Small intestine (tissue), 7 donors: ENCODE measurements around the gene HECTD4. TPM values are rescaled to one million over a fixed set of nuclear protein-coding genes. Genes with fewer than 3 reads are reported as not detected.

Source experiments
- DNase-seq, 2 donors: peaks; one replicate each; pipeline versions ENCODE4 v3.0.0 to v3.0.0-alpha.2; 2013
- FAIRE-seq: peaks from 2 replicates; lab custom pipeline; 2012; peaks lifted over from hg19 to GRCh38; lab: Jason Lieb, UNC
- H3K27ac ChIP-seq, 3 donors: one replicate each; pipeline ENCODE4 v1.5.1; 2013; ENCODE audit warnings: low read length in 2 of 3, mild to moderate bottlenecking in 2 of 3, control low read depth in 1 of 3, inconsistent platforms in 1 of 3, low read depth in 1 of 3, moderate library complexity in 1 of 3
- H3K27me3 ChIP-seq, 3 donors: one replicate each; pipeline ENCODE4 v1.6.1; 2013; ENCODE audit warnings: low read length in 3 of 3, inconsistent platforms in 1 of 3; ENCODE audit not compliant: control insufficient read depth in 3 of 3, insufficient read depth in 3 of 3
- H3K36me3 ChIP-seq, 3 donors: one replicate each; pipeline ENCODE4 v1.6.1; 2013; ENCODE audit warnings: low read length in 3 of 3, inconsistent platforms in 1 of 3, low read depth in 1 of 3, mild to moderate bottlenecking in 1 of 3, moderate library complexity in 1 of 3; ENCODE audit not compliant: control insufficient read depth in 3 of 3, insufficient read depth in 2 of 3
- H3K4me1 ChIP-seq, 3 donors: one replicate each; pipeline ENCODE4 v1.6.1; 2013; ENCODE audit warnings: low read length in 2 of 3, inconsistent platforms in 1 of 3, low read depth in 1 of 3, mild to moderate bottlenecking in 1 of 3, moderate library complexity in 1 of 3; ENCODE audit not compliant: control insufficient read depth in 3 of 3, insufficient read depth in 2 of 3
- H3K4me3 ChIP-seq, 3 donors: one replicate each; pipeline ENCODE4 v1.5.1; 2013; ENCODE audit warnings: low read length in 3 of 3, control low read depth in 1 of 3, inconsistent platforms in 1 of 3, low read depth in 1 of 3, mild to moderate bottlenecking in 1 of 3, moderate library complexity in 1 of 3
- H3K9me3 ChIP-seq, 2 donors: one replicate each; pipeline ENCODE4 v1.6.1; 2013; ENCODE audit warnings: low read depth in 1 of 2, low read length in 1 of 2; ENCODE audit not compliant: control insufficient read depth in 2 of 2, insufficient read depth in 1 of 2
- WGBS, 3 donors: extraction: QIAGEN DNeasy Blood & Tissue Kit; methylation state at CpG; one replicate each; pipeline ENCODE4 v1.1.7; 2013; 5-methylcytosine and 5-hydroxymethylcytosine counted together
- polyA plus RNA-seq, 4 donors: library from polyadenylated mRNA; stranded (reverse) in 3 of 4; unstranded in 1 of 4; fragments of 200-250 nt in 3 of 4; fragments of 120-200 nt in 1 of 4; gene quantifications; one replicate each; pipeline versions ENCODE4 v1.2.1 to v1.2.3, GENCODE V29; 2013
- donor health status: healthy with polysubstance abuse.
- donor health status: control.
- donor health status: control.
- donor health status: Bipolar disorder and iron deficiency.
- donor health status: healthy.

The HECTD4 gene
- polyA plus RNA-seq, 4 donors = 6.1 to 33.4 (median 11.4) TPM

- no peak overlapping the region for H3K4me3 ChIP-seq
- no peaks in the 10 kb centered on the region for H3K27me3 ChIP-seq
- 73 to 90% (median 82%) methylated on average over 9 of the region's 9 CpGs for WGBS, 3 donors
- no peak overlapping the region for H3K27ac ChIP-seq
- H3K36me3 ChIP-seq = peaks cover 3 to 68% (median 7%) of the 10 kb centered on the region in 3 donors
- no peaks in the 10 kb centered on the region for H3K4me1 ChIP-seq
- DNase-seq = no peak
- FAIRE-seq = no peak
- H3K9me3 ChIP-seq = no peaks in the 10 kb centered on the region
Observed at GRCh38 chr12:112183141-112184021, 198.8 kb downstream of the HECTD4 start.

- Histone ChIP-seq H3K27ac (no peak overlapping the region), H3K4me1 (no peaks in the 10 kb centered on the region), H3K4me3 (no peak overlapping the region), H3K27me3 (no peaks in the 10 kb centered on the region), H3K9me3 (no peaks in the 10 kb centered on the region), H3K36me3 (peaks cover 3 to 70% (median 7%) of the 10 kb centered on the region in 3 donors)
- DNase-seq (no peak), FAIRE-seq (no peak)
- 73 to 92% (median 92%) methylated on average over 7 of the region's 7 CpGs for WGBS, 3 donors
Observed at GRCh38 chr12:112182499-112182898, 199.7 kb downstream of the HECTD4 start.

- FAIRE-seq (no peak), DNase-seq (no peak)
- Histone ChIP-seq H3K9me3 (no peaks in the 10 kb centered on the region), H3K27me3 (no peaks in the 10 kb centered on the region), H3K36me3 (peaks cover 7 to 70% (median 11%) of the 10 kb centered on the region in 3 donors), H3K27ac (no peak overlapping the region), H3K4me3 (no peak overlapping the region), H3K4me1 (no peaks in the 10 kb centered on the region)
- 92 to 96% (median 92%) methylated on average over 4 of the region's 4 CpGs for WGBS, 3 donors
Observed at GRCh38 chr12:112180422-112180821, 201.8 kb downstream of the HECTD4 start.

- FAIRE-seq = no peak
- H3K27ac ChIP-seq = no peak overlapping the region
- no peaks in the 10 kb centered on the region for H3K4me1 ChIP-seq
- WGBS, 3 donors = 83 to 96% (median 93%) methylated on average over 2 of the region's 2 CpGs
- no peaks in the 10 kb centered on the region for H3K9me3 ChIP-seq
- DNase-seq = no peak
- peaks cover 7 to 69% (median 13%) of the 10 kb centered on the region in 3 donors for H3K36me3 ChIP-seq
- H3K4me3 ChIP-seq = no peak overlapping the region
- H3K27me3 ChIP-seq = no peaks in the 10 kb centered on the region
Observed at GRCh38 chr12:112179916-112180315, 202.3 kb downstream of the HECTD4 start.

- Histone ChIP-seq H3K27me3 (no peaks in the 10 kb centered on the region), H3K4me3 (no peak overlapping the region), H3K27ac (no peak overlapping the region), H3K9me3 (no peaks in the 10 kb centered on the region), H3K4me1 (no peaks in the 10 kb centered on the region), H3K36me3 (peaks cover 7 to 69% (median 13%) of the 10 kb centered on the region in 3 donors)
- FAIRE-seq (no peak), DNase-seq (no peak)
- WGBS, 3 donors = 93 to 97% (median 94%) methylated on average over 11 of the region's 11 CpGs
Observed at GRCh38 chr12:112179341-112179740, 202.9 kb downstream of the HECTD4 start.

- WGBS, 3 donors = 95 to 97% (median 95%) methylated on average over 15 of the region's 15 CpGs
- DNase-seq = no peak
- no peaks in the 10 kb centered on the region for H3K9me3 ChIP-seq
- no peak overlapping the region for H3K4me3 ChIP-seq
- H3K27me3 ChIP-seq = no peaks in the 10 kb centered on the region
- no peak for FAIRE-seq
- peaks cover 7 to 67% (median 10%) of the 10 kb centered on the region in 3 donors for H3K36me3 ChIP-seq
- H3K4me1 ChIP-seq = no peaks in the 10 kb centered on the region
- no peak overlapping the region for H3K27ac ChIP-seq
Observed at GRCh38 chr12:112178796-112179195, 203.4 kb downstream of the HECTD4 start.

GRCh38 chr12:112176321-112177010, 205.8 kb downstream of the HECTD4 start:
- H3K27ac ChIP-seq = no peak overlapping the region
- no peak overlapping the region for H3K4me3 ChIP-seq
- no peak for FAIRE-seq
- no peaks in the 10 kb centered on the region for H3K27me3 ChIP-seq
- H3K36me3 ChIP-seq = peaks cover 7 to 72% (median 13%) of the 10 kb centered on the region in 3 donors
- no peak for DNase-seq
- H3K9me3 ChIP-seq = no peaks in the 10 kb centered on the region
- WGBS, 3 donors = 87 to 97% (median 91%) methylated on average over 11 of the region's 11 CpGs
- H3K4me1 ChIP-seq = no peaks in the 10 kb centered on the region

- FAIRE-seq (no peak), DNase-seq (no peak)
- H3K27me3 ChIP-seq = no peaks in the 10 kb centered on the region
- no peak overlapping the region for H3K27ac ChIP-seq
- 92 to 95% (median 95%) methylated on average over 20 of the region's 20 CpGs for WGBS, 3 donors
- peaks cover 7 to 73% (median 13%) of the 10 kb centered on the region in 3 donors for H3K36me3 ChIP-seq
- H3K4me1 ChIP-seq = no peaks in the 10 kb centered on the region
- H3K9me3 ChIP-seq = no peaks in the 10 kb centered on the region
- no peak overlapping the region for H3K4me3 ChIP-seq
Observed at GRCh38 chr12:112175361-112176155, 206.7 kb downstream of the HECTD4 start.
